Measurements from ENCODE around the gene SLC25A21.

DNA sequence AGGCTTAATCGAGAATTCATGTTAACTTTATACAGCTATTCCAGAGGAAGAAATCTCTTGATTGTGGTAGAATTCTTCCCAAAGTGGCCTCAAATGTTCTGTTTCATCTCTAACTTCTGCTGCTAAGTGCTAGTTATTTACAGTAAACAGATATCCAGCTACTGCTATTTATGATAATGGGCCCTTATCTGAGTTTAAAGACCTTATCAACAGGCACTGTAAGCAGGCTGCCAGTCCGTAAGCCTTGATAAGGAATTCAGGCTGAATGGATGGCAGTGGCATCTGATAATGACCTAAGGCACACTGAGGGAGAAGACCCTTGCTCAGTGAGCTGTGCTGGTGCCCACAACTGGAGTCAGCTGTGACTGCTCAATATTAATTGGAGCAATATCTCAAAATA, 451.7 kb downstream of the SLC25A21 start:
- TF ChIP-seq, protein P1, sequence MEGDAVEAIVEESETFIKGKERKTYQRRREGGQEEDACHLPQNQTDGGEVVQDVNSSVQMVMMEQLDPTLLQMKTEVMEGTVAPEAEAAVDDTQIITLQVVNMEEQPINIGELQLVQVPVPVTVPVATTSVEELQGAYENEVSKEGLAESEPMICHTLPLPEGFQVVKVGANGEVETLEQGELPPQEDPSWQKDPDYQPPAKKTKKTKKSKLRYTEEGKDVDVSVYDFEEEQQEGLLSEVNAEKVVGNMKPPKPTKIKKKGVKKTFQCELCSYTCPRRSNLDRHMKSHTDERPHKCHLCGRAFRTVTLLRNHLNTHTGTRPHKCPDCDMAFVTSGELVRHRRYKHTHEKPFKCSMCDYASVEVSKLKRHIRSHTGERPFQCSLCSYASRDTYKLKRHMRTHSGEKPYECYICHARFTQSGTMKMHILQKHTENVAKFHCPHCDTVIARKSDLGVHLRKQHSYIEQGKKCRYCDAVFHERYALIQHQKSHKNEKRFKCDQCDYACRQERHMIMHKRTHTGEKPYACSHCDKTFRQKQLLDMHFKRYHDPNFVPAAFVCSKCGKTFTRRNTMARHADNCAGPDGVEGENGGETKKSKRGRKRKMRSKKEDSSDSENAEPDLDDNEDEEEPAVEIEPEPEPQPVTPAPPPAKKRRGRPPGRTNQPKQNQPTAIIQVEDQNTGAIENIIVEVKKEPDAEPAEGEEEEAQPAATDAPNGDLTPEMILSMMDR (IDR thresholded peaks at IDR 0.05), result no peak
- TF ChIP-seq EZH2 (IDR thresholded peaks at IDR 0.05), result no peak
